Stimulated activated memory B cell treated with anti-CD40 and anti-IgM and Interleukin-4, amounts not matched to agents 10 μg/mL and 1 μg/mL and 100 μg/mL, for 72 hours (primary cell): Measurements from ENCODE around the gene RBBP8NL.

ENCODE experiments used
- ATAC-seq: fragments of 150-1000 bp; cut with Tn5 transposase; 2 replicates; pipeline ENCODE4 v1.10.0; 2021
- H3K27ac Mint-ChIP-seq: one replicate; pipeline ENCODE4 v1.8.0; 2022; ENCODE audit warnings: mild to moderate bottlenecking, mixed read lengths
- H3K27me3 Mint-ChIP-seq: one replicate; pipeline ENCODE4 v1.8.0; 2022; ENCODE audit warnings: mixed read lengths
- H3K36me3 Mint-ChIP-seq: one replicate; pipeline ENCODE4 v1.8.0; 2022; ENCODE audit warnings: mixed read lengths
- H3K4me1 Mint-ChIP-seq: one replicate; pipeline ENCODE4 v1.8.0; 2022; ENCODE audit warnings: mixed read lengths
- H3K4me3 Mint-ChIP-seq: one replicate; pipeline ENCODE4 v1.8.0; 2022; ENCODE audit warnings: mild to moderate bottlenecking, moderate library complexity, mixed read lengths
- H3K9me3 Mint-ChIP-seq: one replicate; pipeline ENCODE4 v1.8.0; 2022; ENCODE audit warnings: mixed read lengths

RBBP8NL gene

GRCh38 chr20:62466072-62466760 lies 38.9 kb upstream of the RBBP8NL start:
- H3K9me3 Mint-ChIP-seq: no peaks in the 10 kb centered on the region
- H3K27ac Mint-ChIP-seq: no peak overlapping the region
- H3K36me3 Mint-ChIP-seq: no peaks in the 10 kb centered on the region
- no peaks in the 10 kb centered on the region for H3K4me1 Mint-ChIP-seq
- no peak overlapping the region for H3K4me3 Mint-ChIP-seq
- H3K27me3 Mint-ChIP-seq: peaks cover 60% of the 10 kb centered on the region
- ATAC-seq: peak; percentile 3

GRCh38 chr20:62464990-62465389 lies 37.7 kb upstream of the RBBP8NL start:
- H3K36me3 Mint-ChIP-seq: no peaks in the 10 kb centered on the region
- no peak for ATAC-seq
- no peak overlapping the region for H3K4me3 Mint-ChIP-seq
- H3K4me1 Mint-ChIP-seq: no peaks in the 10 kb centered on the region
- no peaks in the 10 kb centered on the region for H3K9me3 Mint-ChIP-seq
- H3K27me3 Mint-ChIP-seq: peaks cover 61% of the 10 kb centered on the region
- no peak overlapping the region for H3K27ac Mint-ChIP-seq

- no peaks in the 10 kb centered on the region for H3K36me3 Mint-ChIP-seq
- H3K27ac Mint-ChIP-seq: no peak overlapping the region
- peaks cover 61% of the 10 kb centered on the region for H3K27me3 Mint-ChIP-seq
- no peaks in the 10 kb centered on the region for H3K4me1 Mint-ChIP-seq
- H3K4me3 Mint-ChIP-seq: no peak overlapping the region
- ATAC-seq: no peak
- H3K9me3 Mint-ChIP-seq: no peaks in the 10 kb centered on the region
Measured at GRCh38 chr20:62464425-62464770, 37.1 kb upstream of the RBBP8NL start.

GRCh38 chr20:62463651-62464424 lies 36.5 kb upstream of the RBBP8NL start:
- Mint-ChIP-seq H3K9me3 (no peaks in the 10 kb centered on the region), H3K36me3 (no peaks in the 10 kb centered on the region), H3K4me1 (no peaks in the 10 kb centered on the region), H3K27me3 (peaks cover 62% of the 10 kb centered on the region), H3K4me3 (no peak overlapping the region), H3K27ac (no peak overlapping the region)
- ATAC-seq: no peak

DNA sequence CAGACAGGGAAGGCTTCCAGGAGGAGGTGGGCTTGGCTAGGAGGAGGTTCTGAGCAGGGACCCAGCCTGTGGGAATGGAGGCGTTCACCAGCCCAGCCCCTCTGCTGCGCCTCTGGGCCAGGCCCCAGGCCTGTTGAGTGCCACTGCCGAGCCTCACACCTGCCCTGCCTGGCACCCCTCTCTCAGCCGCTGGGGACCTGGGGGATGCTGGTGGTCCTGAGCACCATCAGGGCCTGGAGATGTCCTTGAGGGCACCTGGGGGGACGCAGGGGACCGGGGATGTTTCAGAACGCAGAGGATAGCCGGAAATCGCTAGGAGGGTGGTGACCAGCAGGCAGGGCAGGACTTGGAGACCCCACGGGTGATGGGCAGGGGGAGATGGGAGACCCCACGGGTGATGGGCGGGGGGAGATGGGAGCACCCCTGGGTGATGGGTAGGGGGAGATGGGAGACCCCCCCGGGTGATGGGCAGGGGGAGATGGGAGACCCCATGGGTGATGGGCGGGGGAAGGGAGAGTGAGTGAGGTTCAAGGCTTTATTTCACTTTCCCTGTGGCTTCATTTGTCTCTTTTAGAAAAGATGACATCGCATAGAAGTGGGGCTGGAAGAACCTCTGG lies 35.7 kb upstream of the RBBP8NL start:
- Mint-ChIP-seq H3K4me1 (no peaks in the 10 kb centered on the region), H3K9me3 (no peaks in the 10 kb centered on the region), H3K27me3 (peaks cover 62% of the 10 kb centered on the region), H3K36me3 (no peaks in the 10 kb centered on the region), H3K27ac (no peak overlapping the region), H3K4me3 (no peak overlapping the region)
- ATAC-seq: peak; percentile 24

DNA sequence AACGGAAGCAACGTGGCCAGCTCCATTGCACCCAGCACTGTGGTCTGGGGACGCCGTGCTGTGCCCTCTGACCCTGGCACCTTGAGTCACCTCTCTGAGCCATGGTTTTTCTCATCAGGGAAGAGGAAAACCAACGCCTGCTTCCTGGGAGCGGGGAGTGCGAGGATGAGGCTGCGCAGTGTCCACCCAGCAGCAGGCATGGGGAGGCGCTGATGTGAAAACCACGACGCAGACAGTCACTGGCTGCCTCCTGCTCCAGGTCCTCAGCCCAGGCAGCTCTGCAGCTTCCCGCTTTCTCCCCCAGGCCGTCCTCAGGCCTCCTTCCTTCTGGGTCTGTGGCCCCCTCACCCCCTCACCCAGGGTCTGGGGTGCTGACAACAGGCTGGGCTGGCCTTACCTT lies 34.5 kb upstream of the RBBP8NL start:
- peaks cover 65% of the 10 kb centered on the region for H3K27me3 Mint-ChIP-seq
- H3K4me1 Mint-ChIP-seq: no peaks in the 10 kb centered on the region
- no peak overlapping the region for H3K27ac Mint-ChIP-seq
- H3K4me3 Mint-ChIP-seq: no peak overlapping the region
- H3K36me3 Mint-ChIP-seq: no peaks in the 10 kb centered on the region
- ATAC-seq: no peak
- H3K9me3 Mint-ChIP-seq: no peaks in the 10 kb centered on the region

DNA sequence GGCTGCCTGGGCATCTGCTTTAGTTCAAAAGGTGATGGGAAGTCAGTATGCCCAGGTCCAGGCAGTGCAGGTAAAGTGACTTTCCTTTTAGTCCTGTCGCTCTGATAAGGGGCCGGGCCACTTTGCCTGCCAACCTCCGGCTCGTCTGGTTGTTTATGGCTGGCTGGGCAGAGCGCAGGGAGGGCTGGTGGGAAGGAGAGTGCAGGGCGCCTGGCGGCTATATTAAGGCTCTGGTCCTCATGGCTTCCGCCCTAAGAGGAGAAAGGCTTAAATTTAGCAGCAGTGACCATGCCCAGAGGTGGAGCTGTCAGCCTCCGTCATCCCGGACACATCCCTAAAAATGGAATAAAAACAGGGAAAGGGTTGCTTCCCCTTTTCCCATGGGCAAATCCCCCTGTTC lies 33.8 kb upstream of the RBBP8NL start:
- H3K27me3 Mint-ChIP-seq: peaks cover 72% of the 10 kb centered on the region
- H3K36me3 Mint-ChIP-seq: no peaks in the 10 kb centered on the region
- no peak overlapping the region for H3K4me3 Mint-ChIP-seq

DNA sequence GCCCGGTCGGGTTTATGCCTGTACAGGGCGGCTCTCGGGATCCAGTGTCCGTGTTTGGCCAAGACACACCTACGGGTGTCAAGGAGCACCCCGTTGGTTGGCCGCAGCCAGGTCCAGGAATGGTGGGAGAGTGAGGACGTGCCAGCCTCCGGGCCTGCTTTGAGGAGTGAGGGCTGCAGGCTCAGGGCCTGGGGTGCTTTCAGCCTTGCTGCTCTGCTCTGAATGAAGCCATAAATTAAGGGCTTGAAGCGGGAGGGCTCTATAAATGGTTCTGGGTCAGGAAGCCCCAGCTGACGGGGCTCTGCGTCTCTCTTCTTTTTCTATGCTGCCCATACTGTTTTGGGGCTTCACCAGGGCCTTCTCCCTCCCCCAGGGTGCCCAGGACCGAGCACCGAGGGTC lies 33.3 kb upstream of the RBBP8NL start:
- H3K9me3 Mint-ChIP-seq: no peaks in the 10 kb centered on the region
- no peaks in the 10 kb centered on the region for H3K4me1 Mint-ChIP-seq
- H3K27ac Mint-ChIP-seq: no peak overlapping the region
- no peak for ATAC-seq
- H3K27me3 Mint-ChIP-seq: peaks cover 76% of the 10 kb centered on the region
- H3K36me3 Mint-ChIP-seq: no peaks in the 10 kb centered on the region
- no peak overlapping the region for H3K4me3 Mint-ChIP-seq

More for the DNA sequence above, 33.8 kb upstream of the RBBP8NL start:
- no peak for ATAC-seq
- H3K27ac Mint-ChIP-seq: no peak overlapping the region
- H3K4me1 Mint-ChIP-seq: no peaks in the 10 kb centered on the region
- no peaks in the 10 kb centered on the region for H3K9me3 Mint-ChIP-seq

DNA sequence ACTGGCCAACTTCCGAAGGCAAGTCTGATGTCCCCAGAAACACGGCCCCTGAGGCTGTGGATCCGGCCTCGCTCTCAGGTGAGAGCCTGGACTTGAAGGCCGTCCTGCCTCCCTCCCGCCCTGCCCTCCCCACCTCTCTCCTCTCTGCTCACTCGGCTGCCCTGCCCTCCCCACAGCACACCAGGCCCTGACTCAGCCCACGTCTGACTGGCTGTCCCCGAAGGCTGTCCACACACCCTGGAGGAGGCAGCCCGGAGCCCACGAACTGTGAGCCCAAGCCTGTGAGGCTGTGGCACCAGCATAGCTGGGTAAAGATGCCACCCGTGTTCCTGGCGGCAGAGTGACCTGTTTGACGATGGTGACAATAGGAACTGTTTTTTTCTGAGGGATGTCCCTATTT lies 32.1 kb upstream of the RBBP8NL start:
- Mint-ChIP-seq H3K4me3 (no peak overlapping the region), H3K27ac (no peak overlapping the region), H3K27me3 (peaks cover 79% of the 10 kb centered on the region), H3K36me3 (no peaks in the 10 kb centered on the region), H3K9me3 (no peaks in the 10 kb centered on the region), H3K4me1 (no peaks in the 10 kb centered on the region)
- ATAC-seq: no peak

- Mint-ChIP-seq H3K27me3 (peaks cover 85% of the 10 kb centered on the region), H3K4me1 (no peaks in the 10 kb centered on the region), H3K4me3 (no peak overlapping the region), H3K27ac (no peak overlapping the region), H3K36me3 (no peaks in the 10 kb centered on the region), H3K9me3 (no peaks in the 10 kb centered on the region)
- ATAC-seq: no peak
Measured at GRCh38 chr20:62458275-62459251, 31.2 kb upstream of the RBBP8NL start.

- Mint-ChIP-seq H3K4me1 (no peaks in the 10 kb centered on the region), H3K27ac (no peak overlapping the region), H3K27me3 (peaks cover 93% of the 10 kb centered on the region), H3K9me3 (no peaks in the 10 kb centered on the region), H3K4me3 (no peak overlapping the region), H3K36me3 (no peaks in the 10 kb centered on the region)
- no peak for ATAC-seq
Measured at GRCh38 chr20:62457831-62458230, 30.5 kb upstream of the RBBP8NL start.

DNA sequence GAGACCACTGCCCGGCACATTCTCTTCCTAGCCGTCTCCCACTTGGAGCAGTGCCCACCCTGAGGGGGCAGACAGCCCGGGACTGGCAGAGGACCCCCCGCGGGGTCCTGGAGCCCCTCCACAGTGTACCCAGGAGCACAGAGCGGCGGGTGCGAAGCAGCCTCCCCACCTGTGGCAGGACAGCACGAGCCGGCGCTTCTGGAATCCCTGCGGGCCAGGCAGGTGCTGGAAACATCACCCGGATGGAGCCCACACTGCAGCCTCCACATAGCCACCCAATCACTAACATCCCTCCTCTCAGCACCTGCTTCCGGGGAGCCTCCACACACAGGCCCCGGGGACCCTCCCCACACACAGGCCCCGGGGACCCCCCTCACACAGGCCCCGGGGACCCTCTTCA lies 29.8 kb upstream of the RBBP8NL start:
- no peak overlapping the region for H3K27ac Mint-ChIP-seq
- peaks cover 96% of the 10 kb centered on the region for H3K27me3 Mint-ChIP-seq
- no peak for ATAC-seq
- H3K4me3 Mint-ChIP-seq: no peak overlapping the region
- no peaks in the 10 kb centered on the region for H3K9me3 Mint-ChIP-seq
- H3K4me1 Mint-ChIP-seq: no peaks in the 10 kb centered on the region
- no peaks in the 10 kb centered on the region for H3K36me3 Mint-ChIP-seq

DNA sequence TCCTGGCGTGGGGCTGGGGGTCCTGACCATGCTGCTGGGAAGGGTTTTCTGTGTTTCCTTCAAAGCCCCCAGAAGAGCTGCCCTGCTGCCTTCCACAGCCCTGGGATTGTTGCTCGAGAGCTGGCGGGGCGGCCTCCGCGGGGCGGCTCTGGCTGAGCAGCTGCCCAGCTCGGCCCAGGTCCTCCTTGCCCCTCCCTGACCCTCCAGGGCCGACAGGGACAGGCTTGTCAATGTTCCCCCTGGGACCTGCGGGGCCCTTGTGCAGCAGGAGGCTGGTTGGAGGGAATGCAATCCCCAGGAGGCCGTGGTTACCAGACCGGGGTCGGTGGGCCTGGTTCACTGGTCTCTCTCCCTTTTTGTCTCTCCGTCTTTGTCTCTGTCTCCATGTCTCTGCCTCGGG lies 28.6 kb upstream of the RBBP8NL start:
- Mint-ChIP-seq H3K36me3 (no peaks in the 10 kb centered on the region), H3K4me3 (no peak overlapping the region), H3K27me3 (peaks cover 96% of the 10 kb centered on the region), H3K9me3 (no peaks in the 10 kb centered on the region), H3K27ac (no peak overlapping the region), H3K4me1 (no peaks in the 10 kb centered on the region)
- no peak for ATAC-seq

DNA sequence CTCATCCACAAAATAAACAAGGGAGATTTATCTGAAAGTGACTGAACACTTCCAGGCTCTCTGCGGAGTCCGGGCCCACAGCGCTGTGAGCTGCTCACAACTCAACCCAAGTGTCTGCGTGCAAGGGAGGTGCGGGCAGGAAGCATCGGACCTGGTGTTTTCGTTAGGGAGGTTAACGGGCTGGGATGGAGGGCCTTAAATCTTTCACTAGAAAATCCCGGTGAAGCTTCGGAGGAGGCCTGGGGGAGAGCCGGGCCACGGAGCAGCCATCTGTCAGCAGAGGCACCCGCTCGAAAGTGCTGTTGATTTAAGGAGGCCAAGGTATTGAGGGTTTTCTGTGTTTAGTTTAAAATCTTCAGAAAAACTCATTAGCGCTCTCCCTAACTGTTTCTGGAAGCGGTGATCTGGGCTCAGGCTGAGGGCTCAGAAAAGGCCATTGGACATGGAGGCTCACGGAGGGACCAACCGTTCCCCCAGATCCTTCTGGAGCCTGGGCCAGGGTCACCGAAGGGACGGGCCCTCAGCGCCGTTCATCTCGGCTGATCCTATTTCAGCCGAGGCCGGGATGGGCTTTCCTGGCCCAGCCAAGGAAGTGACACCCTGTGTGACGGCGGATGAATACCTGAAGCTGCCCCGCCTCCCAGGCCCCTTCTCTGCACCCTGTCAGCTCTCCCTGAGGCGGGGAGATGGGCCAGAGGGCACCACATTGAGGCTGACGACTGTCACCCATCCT lies 27.7 kb upstream of the RBBP8NL start:
- H3K27me3 Mint-ChIP-seq: peaks cover 94% of the 10 kb centered on the region
- ATAC-seq: no peak
- H3K36me3 Mint-ChIP-seq: no peaks in the 10 kb centered on the region
- no peaks in the 10 kb centered on the region for H3K4me1 Mint-ChIP-seq
- H3K27ac Mint-ChIP-seq: no peak overlapping the region
- H3K9me3 Mint-ChIP-seq: no peaks in the 10 kb centered on the region
- no peak overlapping the region for H3K4me3 Mint-ChIP-seq
